CD4-positive, alpha-beta T cell treated with Interferon alpha-2 for 1 hour (primary cell): ENCODE data around the gene ALG5.

Source experiments
- DNase-seq, 2 donors: peaks; one replicate each; pipeline ENCODE4 v3.0.0-alpha.2; 2020 to 2022

The ALG5 gene

GRCh38 chr13:36914648-36915047, 84.5 kb downstream of the ALG5 start:
- no peak for DNase-seq

- DNase-seq, result no peak
Measured at GRCh38 chr13:36913463-36913862, 85.7 kb downstream of the ALG5 start.

- DNase-seq, result no peak
Measured at GRCh38 chr13:36912973-36913372, 86.2 kb downstream of the ALG5 start.

GRCh38 chr13:36912369-36912768, 86.8 kb downstream of the ALG5 start:
- DNase-seq, result no peak

GRCh38 chr13:36910545-36910944, 88.6 kb downstream of the ALG5 start:
- no peak for DNase-seq

GRCh38 chr13:36907821-36908220, 91.3 kb downstream of the ALG5 start:
- no peak for DNase-seq

GRCh38 chr13:36907266-36907665, 91.9 kb downstream of the ALG5 start:
- DNase-seq, result no peak

- DNase-seq, result no peak
Measured at GRCh38 chr13:36905944-36906343, 93.2 kb downstream of the ALG5 start.

GRCh38 chr13:36903925-36904595, 95.1 kb downstream of the ALG5 start:
- no peak for DNase-seq
